NCI-H1930 (cell line): ENCODE measurements around the gene ZNF407.

ENCODE experiments used
- DNase-seq, 2 experiments: peaks; one replicate each; lab custom pipeline; 2025; lab: John Stamatoyannopoulos, UW

The ZNF407 gene

GRCh38 chr18:74722237-74722636 is 124.6 kb downstream of the ZNF407 start:
- DNase-seq = no peak

- DNase-seq = no peak
Observed at GRCh38 chr18:74724186-74724585, 126.5 kb downstream of the ZNF407 start.

- DNase-seq = no peak
Observed at GRCh38 chr18:74725690-74726089, 128.0 kb downstream of the ZNF407 start.

GRCh38 chr18:74728586-74728985 is 130.9 kb downstream of the ZNF407 start:
- no peak for DNase-seq

DNA sequence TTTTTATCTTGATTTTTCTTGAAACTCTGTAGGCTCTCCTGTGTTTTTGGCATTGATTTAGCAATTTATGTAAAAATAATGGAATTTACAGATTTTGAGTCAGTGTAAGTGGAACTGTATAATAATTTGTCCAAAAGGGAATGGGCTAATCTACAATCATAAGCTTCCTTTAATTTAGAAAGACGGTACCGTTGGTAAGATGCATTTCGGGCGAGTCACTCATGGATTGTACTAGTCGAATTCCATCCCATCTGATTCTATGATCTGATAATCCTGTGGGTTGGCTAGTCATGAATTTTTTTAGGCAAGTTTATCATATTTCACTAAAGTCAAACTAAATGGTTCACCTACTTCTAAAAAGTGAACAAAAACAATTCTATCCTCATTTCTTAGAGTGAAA is 133.4 kb downstream of the ZNF407 start:
- no peak for DNase-seq

GRCh38 chr18:74732380-74732779 is 134.7 kb downstream of the ZNF407 start:
- no peak for DNase-seq

- DNase-seq = no peak
Observed at GRCh38 chr18:74733598-74733997, 135.9 kb downstream of the ZNF407 start.

DNA sequence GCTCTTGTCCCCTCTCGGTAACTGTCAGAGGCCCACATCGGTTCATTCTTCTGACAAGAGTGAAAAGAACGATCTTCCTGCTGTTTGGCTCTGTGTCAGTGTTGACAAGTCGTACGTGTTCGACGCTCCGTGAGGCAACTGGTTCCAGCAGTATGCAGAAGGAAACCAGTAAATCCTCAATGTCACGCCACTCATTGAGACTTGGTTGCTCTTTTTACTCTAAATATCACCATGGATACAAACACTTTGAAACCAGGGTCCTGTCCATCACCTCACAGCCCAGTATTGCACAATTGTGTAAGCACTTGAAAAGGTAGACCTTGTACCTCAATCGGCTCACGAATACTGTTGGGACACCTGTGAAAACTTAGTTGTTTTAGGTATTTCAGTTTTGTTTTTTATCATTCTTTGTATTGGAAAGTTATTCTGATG is 136.4 kb downstream of the ZNF407 start:
- DNase-seq = no peak

GRCh38 chr18:74739926-74740325 is 142.3 kb downstream of the ZNF407 start:
- DNase-seq = no peak

GRCh38 chr18:74742573-74743243 is 145.0 kb downstream of the ZNF407 start:
- no peak for DNase-seq

DNA sequence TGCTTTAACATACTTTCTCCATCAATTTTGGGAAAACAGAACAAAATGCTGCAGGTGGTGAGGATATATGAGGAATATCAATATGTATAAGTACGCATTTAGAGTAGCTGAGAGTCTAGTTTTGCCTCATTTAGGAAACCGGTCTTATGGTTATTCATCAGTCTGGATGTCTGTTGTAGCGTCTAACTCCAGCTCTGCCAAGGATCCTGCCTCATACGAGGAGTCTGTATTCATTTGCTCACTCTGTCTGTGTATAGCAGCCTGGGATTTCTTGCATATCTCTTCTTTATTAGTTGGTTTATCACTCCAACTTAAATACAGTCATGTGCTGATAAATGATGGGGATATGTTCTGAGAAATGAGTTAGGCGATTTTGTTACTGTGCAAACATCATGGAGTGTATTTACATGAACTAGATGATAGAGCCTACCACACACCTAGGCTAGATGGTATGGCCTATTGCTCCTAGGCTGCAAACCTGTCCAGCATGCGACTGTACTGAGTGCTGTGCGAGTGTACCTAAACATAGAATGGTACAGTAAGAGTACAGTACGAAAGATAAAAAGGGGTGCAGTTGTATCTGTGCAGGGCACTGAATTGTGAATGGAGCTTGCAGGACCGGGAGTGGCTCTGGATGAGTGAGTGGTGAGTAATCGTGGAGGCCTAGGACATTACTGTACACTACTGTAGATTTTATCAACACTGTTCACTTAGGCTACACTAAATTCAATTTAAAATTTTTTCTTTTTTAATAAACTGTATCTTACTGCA is 148.1 kb downstream of the ZNF407 start:
- DNase-seq = no peak

DNA sequence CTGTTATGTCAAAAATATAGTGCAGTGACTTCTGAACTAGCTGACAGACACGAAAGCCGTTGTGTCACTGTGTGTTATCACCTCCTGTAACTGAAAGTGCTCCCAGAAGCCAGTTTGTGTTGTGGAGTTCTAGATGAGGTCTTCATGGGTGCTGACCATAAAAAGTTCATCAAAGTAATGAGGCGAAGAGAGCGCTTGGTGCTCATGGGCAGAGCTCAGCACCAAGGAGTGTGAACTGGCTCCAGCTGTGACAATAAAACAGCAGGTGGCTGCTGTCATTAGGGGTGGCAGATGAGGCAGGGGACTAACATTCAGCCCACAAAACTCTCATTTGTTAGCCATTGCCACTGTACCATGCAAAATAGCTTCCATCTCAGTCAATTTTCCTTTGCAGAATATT is 151.1 kb downstream of the ZNF407 start:
- DNase-seq = no peak

- DNase-seq = no peak
Observed at GRCh38 chr18:74758995-74759394, 161.3 kb downstream of the ZNF407 start.

GRCh38 chr18:74760026-74760425 is 162.4 kb downstream of the ZNF407 start:
- no peak for DNase-seq

GRCh38 chr18:74760436-74760835 is 162.8 kb downstream of the ZNF407 start:
- DNase-seq = no peak

GRCh38 chr18:74766251-74766650 is 168.6 kb downstream of the ZNF407 start:
- no peak for DNase-seq

GRCh38 chr18:74768096-74768495 is 170.4 kb downstream of the ZNF407 start:
- no peak for DNase-seq

DNA sequence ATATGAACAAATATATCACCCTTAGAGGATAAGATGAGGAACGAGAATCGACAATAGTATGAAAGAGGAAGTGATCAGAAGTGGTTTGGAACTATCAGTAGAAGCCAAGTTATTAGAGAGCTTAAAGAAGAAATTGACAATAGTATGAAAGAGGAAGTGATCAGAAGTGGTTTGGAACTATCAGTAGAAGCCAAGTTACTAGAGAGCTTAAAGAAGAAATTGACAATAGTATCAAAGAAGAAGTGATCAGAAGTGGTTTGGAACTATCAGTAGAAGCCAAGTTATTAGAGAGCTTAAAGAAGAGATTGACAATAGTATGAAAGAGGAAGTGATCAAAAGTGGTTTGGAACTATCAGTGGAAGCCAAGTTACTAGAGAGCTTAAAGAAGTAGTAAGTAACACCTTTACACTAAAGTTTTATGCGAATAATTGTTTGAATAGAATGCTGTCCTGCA is 175.5 kb downstream of the ZNF407 start:
- DNase-seq = no peak

- DNase-seq = no peak
Observed at GRCh38 chr18:74774486-74774885, 176.8 kb downstream of the ZNF407 start.

GRCh38 chr18:74775239-74775638 is 177.6 kb downstream of the ZNF407 start:
- no peak for DNase-seq

DNA sequence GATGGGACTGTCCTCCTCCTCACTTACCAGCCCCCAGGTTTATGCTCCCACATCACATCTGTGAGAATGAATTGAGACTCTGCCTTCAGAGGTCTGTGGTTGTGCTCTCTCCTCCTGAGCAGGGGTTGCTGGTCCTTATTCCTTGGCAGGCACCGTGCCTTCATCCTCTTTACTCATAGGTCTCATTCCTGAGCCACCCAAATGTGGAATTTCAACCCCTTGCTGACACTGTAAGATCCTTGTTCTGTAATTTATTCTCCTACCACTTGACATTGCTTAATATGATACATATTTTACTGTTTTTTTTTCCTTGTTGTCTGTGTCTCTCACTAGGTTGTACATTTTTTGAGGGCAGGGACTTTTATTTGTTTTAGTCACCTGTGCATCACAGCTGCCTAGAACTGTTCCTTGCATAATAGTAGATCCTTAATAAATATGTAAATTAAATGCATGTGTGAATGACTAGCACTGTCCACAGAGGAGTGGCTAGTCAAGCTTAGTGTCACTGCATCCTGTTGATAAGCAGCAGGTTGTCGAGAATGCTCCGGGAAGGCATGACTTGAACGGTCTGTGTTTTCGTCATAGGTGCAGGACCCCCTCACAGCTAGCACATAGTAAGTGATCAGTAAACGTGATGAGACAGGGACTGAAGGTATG is 180.6 kb downstream of the ZNF407 start:
- no peak for DNase-seq

- peak; percentile 74 to 80 for DNase-seq
Observed at GRCh38 chr18:74784752-74785151, 187.1 kb downstream of the ZNF407 start.

- no peak for DNase-seq
Observed at GRCh38 chr18:74785632-74786031, 188.0 kb downstream of the ZNF407 start.
